Activated CD8-positive, alpha-beta memory T cell treated with anti-CD3 and anti-CD28 coated beads, Interleukin-2, amount 50 U/mL, for 48 hours (primary cell): ENCODE data around the gene HTRA3.

ENCODE experiments used
- DNase-seq: peaks from one replicate; pipeline ENCODE4 v3.0.0-alpha.2; 2020

HTRA3 gene

DNA sequence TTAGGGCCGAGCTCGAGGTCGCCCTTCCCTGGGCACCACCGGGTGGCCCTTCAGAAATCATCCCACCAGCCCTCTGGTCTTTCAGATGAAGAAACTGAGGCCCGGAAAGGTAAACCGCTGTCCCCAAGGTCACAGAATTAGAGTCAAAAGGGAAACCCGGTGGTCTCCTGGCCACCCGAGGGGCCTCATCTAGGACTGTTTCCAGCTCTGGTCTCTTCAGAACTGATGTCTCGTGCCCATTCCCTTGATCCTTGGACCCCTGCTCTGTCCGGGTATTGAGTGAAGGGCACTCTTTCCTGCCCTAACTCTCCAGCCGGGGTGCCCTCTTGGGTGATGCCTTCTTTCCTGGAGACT is 841 bp downstream of the HTRA3 start:
- no peak for DNase-seq

DNA sequence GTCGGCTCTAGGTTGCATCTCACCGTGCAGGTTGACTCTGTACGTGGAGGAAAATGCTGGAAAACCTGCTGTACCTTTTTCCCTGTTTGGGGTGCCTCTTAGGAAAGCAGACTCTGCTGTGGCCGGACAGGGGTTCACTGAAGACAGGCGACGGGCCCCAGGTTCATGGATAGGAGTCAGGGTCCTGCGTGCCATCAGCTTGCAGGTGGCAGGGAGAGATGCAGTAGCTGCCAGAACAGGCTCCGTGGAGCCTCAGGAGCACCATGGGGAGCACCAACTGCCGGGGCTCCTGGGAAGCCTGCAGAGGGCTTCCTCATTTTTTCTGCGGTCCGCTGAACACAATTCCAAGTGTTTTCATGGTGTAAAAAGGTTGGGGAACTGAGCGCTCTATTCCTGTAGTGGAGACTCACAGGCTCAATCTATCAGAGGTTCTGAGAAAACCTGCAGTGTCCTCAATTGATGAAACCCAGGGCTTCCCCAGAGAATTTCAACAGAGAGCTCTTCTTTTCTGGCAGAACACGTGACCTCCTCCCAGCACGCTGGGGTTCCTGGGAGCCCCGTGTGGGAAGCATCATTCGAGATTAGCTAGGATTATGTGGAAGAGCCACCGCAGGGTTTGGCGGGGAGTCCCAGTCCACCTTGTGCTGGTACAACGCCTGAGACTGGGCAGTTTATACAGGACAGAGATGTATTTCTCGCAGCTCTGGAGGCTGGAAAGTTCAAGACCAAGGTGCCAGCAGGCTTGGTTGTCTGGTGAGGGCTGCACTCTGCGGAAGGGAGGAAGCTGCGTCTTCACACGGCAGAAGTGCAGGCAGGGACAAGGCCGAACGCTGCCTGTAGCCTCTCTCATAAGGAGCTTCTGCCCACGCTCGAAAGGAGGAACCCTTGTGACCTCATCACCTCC is 1.6 kb downstream of the HTRA3 start:
- DNase-seq = no peak

DNA sequence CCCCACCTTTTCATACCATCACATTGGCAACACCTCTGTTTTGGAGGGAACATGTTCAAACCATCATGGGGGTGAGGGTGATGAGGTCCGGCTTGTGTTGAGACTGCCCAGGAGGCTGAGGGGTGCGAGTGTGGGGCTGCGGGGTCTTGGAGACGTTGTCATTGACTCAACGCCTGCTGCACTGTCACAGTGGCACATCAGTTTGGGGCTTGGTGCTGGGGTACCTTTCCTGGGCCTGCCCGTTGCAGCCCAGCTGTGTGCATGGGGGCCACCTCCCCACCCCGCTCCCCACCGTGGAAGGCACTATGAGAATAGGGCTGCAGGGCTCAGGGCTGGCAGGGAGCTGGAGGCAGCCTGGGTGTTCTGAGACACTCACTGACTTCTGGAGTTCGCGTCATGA is 2.3 kb downstream of the HTRA3 start:
- no peak for DNase-seq

DNA sequence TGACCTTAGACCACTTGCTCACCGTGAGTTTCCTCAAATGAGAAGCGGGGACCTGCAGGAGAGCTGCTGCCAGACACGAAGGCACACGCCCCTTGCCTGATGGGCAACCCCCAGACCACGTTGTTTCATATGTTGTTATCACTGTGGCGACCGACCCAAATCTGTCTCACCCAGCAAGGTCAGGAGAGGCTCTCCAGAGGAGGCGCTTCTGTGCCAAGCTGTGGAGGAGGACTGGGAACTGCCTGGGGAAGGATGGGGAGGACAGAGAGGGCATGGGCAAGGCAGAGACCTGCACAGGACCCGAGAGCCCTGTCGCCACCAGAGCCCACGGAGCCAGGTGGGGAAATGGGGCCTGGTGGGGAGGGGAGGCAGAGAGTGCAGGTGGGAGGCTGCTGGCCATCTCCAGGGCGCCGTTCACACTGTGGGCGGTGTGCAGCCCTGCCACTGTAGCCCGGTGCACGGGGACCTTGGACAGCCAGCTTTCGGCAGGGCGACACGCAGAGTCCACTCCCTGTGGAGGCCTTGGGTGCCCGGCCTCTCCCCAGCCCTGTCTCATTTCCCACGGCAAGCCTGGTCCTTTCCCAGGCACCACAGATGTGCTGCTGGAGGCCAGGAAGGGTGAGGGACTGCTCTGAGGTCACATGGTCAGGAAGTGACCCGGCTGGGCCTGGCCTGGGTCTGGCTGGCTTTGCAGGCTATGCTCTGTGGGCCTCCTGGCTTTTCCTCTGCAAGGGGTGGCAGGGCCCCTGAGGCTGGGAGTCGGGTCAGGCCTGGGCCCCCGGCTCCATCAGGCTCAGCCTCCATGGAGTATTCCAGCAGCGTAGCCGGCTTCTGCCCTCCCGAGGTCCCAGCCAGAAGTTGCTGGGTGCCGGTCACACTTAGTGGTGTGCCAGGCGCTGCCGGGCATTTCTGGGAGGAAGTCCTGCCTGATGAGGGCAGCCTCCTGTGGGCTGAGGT is 3.2 kb downstream of the HTRA3 start:
- DNase-seq = no peak

DNA sequence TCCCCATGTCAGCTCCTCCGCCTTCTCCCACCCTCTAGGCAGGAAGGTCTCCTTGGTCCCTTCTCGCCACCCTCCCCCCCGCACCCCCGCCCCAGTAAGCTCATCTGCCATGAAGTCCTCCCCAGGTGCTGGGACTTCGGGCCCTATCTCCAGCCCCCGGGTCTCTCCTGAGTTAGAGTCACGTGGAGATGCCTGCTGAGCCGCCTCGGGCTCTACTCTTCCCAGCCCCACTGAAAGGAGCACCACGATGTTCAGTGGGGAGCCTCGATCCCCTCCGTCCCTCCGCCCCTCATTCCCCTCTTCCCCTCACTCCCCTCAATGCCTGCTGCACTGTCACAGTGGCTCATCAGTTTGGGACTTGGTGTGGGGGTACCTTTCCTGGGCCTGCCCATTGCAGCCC is 3.9 kb downstream of the HTRA3 start:
- DNase-seq = no peak

DNA sequence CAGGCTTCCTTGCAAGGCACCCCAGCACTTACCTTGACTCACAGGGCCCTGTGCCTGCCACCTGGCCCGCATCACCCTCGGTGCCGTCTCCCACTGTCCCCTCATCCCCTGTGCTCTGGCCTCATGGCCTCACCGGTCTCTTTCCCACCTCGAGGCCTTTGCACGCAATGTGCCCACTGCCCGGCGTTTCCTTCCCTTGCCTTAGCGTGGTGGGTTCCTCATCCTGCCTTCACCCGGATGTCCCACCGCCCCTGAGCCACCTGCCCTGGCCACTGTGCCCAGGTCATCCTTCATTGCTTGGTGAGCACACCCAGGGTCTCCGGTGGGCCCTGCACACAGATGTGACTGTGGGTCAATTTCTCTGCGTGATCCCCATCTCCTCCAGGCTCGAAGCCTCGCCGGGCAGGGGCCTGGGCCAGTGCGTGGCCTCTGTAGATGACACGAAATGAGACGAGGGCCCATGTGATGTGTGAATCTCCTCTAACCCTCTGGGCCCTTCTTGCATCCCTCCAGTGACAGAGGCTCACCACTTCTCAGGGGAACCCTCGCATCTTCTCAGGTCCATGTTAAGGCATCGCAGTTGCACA is 4.6 kb downstream of the HTRA3 start:
- no peak for DNase-seq

DNA sequence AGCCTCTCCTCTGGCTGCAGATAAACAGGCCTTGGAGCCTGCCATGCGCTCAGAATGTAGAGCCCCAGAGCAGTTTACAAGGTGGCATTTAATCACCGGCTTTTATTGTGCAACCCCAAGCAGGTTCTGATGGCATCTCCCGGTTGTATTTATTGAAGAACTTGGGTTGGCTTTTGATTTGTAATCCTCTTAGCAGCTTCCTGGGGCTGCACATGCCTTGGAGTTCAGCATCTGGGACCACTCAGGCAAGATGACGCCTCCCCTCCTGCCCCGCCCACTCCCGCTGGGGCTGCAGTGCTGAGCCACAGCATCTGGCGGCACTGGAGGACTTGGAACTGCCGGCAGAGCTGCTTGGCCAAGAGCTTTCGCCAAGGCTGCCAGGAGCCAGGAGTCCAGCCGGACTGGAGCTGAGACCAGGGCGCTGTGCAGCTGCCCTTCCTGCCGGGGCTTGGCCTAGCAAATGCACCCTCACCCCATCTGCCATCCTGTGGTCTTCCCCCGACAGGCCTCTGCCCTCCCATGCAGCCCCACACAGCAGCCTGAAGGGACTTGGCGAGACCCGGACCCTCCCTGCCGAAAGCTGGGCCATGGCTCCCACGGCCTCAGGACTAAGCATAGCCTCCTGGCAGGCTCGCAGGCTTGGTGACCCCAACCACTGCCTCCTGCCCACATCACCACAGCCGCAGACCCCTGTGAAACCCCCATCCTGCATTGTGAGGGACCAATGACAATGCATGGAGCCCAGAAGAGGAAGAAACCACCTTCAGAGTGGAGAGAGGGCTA is 5.4 kb downstream of the HTRA3 start:
- DNase-seq = no peak

DNA sequence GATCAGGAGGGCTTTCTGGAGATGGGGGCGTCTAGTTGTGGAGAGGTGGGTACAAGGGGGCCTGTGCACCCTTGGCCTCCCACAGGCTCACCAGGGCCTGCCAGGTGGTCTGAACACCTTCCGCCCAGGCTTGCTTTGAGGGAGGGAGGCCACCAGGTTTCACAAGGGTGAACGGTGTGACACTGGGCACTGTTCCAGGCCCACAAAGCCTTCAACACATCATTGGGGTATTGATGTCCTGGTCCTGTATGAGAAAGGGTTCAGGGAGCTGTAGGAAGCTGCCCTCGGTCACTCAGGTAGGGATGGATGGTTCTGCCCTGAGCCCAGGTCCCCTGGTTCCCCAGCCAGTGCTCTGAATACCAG is 6.0 kb downstream of the HTRA3 start:
- DNase-seq = no peak

DNA sequence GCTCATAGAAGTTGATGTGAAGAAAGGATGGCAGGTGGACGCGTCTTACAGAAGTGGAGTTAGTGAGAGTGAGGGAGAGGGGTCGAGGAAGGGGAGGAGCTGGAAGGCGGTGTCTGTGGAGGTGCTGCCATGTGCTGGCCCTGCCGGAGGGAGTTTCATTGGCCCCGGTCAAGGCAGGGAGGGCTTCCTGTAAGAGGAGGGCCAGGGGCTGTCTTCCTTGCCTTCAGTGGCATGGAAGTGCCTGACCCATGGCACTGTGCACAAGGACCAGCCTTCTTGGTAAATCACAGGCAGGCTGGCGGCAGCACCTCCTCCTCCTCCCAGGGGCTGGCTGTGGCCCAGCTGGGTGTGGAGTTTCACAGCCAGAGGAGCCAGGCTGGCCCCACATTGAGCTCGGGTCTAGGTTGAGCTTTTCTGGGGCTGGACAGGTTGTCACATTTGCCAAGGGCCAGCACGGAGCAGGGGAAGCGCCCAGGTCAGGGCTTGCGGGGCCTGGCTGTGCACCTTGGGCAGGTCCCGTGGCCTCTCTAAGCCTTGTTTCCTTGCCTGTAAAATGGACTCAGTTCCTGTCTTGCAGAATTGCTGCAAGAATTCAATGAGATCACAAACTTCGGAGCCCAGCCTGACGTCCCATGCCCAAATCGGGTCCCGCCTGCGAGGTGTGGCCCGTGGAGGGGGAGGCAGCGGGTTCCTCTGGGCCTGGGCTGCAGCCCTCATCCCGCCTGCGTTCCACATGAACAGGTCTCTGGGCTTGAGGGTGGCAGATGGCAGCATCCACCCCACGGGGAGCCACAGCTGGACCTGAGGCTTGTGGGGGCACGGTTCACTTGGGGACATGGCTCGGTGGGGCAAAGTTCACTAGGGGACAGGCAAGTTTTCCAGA is 7.0 kb downstream of the HTRA3 start:
- no peak for DNase-seq

DNA sequence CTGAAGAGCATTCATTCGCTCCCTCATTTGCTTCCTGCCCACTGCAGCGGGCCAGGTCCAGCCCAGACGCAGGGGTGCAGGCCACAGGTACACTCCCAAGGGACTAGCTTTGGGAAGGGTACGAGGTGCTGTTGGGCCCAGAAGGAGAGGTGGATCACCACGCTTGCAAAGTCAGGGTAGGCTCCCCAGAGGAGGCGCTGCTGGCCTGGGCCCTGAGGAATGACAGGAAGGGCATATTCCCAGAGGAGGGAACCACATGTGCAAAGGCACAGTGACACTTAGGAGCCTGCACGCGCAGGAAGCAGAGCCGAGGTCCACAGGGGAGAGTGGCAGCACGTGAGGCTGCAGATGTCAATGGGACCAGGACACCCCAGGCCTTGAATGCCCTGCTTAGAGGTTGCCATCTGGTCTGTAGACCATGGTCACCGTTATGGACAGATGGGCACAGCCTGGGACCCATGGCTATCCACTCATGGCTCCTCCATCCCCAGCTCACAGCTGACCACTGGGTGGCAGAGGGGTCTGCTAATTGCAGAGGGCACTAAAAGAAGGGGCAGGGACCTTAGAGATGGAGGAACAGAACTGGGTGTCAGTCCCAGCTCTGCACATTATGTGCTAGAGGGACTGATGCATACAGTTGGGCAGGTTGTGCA is 7.9 kb downstream of the HTRA3 start:
- DNase-seq = no peak

DNA sequence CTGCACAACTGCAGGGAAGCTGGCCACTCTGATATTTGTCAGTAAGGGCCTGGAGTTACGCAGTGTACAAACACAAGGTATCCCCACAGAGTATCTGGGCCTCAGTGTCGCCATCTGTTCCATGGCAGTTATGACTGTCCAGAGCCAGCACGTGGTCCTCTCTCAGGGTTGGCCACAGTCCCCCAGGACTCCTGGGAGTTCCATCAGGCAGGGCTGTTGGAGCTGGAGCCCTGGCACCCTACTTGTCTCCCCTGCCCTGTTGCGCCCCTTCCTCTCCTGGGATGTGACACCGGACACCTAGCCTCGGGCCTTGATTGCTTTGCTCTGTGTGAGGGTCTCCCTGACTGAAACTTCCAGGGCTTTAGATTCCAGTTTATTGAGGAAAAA is 8.4 kb downstream of the HTRA3 start:
- no peak for DNase-seq

DNA sequence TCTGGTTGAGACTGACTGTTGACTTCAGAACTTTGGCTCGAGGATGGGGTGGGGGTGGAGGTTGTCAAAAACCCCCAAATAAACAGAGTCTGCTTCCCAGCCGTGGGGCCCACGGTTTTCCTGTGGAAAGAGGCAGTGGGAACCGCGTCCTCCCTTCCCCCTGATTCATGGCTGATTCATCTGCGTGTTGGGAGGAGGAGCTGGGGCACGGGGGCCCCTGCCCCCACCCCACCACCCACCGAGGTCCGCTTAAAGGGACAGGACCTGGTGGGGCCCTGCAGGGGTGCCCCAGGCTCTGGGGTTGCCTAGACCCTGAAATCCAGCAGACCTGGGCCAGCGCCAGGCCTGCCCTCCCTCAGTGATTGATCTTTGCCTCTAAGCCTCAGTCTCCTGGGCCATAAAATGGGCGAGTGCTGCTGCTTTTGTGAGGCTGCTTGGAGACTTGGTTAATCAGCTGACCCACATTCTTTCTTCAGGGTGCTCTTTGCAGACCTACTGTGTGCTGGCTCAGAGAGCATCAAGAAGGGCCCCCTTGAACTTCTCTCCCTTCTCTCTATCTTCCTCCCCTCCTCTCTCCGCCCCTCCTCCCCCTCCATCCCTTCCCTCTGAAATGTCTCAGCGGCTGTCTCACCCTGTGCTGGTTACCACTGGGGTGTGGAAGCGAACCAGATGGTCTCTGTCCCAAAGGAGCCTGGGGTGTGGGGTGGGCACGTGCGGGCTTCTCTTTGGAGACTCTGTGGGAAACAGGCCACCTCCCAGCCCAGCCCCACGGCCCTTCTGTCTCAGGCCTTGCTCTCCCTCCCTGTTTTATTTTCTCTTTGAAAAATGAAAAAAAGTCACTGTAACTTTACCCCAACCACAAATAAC is 9.1 kb downstream of the HTRA3 start:
- no peak for DNase-seq

DNA sequence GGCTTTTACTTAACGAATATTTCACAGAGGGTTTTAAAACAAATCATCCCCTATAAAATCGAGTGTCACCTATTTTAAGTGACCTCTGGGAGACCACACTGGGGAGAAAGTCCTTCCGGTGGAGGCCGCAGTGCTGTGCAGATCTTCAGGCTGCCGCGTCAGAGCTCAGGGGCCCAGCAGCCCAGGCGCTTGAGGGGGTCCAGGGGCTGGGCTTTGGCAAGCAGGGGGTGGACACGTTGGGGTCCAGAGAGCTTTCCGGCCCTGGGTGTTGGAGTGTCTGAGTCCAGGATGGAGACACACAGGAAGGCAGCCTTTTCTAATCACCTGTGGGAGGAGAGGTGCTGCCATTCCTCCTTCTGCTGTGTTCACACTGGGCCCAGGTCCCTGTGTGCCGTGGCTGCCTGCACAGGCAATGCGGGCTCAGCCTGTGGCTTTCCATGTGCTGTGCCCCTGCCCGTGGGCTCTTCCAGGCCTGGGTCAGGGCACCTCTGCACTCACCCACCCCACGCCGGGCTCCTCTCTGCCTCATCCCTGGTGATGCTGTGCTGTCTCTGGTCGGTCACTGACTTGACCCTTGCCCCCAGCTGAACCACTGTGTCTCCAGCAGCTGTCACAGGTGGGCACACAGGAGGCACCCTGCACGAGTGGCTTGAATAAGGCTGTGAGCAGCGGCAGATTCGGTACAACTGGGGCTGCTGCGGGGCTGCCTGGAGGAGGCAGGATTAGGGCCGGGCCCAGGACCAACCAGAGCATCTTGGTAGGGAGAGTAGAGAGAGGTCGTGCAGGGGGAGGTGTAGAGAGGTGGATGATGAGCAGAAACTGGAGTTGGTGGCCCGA is 10.0 kb downstream of the HTRA3 start:
- DNase-seq = no peak

DNA sequence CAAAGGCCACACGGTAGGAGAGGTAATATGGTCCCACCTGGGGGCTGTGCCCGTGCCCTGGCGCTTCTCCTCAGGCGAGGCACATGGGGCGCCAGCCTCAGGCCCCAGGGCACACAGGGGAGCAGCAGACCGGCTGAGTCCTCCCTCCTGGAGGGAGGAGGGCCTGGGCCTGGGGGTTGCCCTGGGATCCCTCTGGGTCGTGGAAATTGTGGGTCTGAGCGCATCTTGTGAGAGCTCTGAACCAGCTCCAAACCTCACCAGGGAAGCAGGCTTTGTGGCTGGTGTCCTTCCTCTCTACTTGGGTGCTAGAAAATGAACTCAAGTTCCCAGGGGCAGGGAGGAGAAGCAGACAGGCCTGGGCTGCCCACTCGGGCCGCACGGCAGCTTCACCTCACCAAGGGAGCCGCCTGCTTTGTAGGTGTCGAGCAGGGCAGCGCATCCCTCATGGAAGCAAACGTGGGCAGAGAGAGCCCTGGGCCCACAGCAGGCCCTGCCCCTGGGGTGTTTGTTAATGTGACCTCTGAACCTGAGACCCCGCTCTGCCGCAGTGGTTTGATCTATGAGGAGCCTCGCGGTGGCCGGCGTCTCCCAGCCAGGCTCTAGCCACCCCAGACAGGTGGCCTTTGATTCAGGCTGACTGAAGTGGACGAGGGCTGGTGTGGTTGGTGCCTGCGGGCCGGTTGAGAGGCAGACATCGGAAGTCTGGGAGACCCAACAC is 10.8 kb downstream of the HTRA3 start:
- DNase-seq = no peak

DNA sequence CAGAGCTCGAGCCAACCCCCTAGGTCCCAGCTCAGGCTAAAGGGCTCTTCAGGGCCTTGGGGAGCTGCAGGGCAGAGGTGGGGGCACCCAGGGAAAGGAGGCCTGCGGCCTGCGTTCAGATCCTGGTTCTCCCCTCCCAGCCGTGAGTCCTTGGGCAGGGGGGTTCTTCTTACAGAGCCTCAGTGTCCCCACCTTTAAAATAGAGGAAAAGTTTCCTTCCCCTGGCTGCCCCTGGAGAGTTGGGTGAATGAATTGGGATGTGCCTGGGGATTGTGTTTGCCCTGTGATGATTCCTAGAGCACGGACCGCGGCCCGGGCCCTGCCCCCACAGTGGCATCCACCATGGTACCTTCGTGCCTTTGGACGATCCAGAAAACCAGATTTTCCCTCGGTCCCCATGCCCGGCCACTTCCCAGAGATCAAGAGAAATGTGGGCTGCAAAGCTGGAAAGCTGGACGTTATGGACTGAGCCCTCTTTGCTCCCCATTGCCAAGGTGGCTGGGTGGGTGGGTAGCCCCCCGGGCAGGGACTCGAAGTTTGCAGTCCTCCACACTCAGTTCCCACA is 11.4 kb downstream of the HTRA3 start:
- DNase-seq = no peak

DNA sequence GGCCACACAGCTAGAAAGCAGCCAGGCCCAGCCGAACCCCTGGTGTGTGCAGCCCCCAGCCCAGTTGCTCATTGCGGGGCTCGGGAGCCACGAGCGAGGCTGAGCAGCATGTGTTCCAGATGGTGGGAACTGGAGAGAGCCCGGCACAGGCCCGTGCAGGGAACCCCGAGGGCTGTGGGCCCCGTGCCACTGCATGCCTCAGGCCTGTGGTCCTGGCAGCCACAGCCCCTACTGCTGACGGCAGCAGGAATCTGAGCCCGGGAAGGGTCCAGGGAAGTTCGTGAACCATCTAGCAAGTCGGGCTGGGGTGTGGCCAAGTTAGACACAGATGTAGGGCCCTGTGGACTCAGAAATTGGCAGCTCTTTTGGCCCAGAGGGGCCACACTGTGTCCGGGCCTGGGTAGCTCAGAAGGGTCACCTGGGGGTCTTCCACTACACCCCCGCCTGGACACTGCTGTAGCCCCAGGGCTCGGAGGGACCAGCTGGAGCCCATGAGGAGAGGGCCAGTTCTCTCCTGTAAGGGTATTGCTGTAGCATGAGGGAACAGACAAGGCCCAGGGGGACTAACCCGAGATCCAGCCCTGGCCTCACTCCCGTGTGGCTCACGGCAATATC is 12.1 kb downstream of the HTRA3 start:
- DNase-seq = no peak

DNA sequence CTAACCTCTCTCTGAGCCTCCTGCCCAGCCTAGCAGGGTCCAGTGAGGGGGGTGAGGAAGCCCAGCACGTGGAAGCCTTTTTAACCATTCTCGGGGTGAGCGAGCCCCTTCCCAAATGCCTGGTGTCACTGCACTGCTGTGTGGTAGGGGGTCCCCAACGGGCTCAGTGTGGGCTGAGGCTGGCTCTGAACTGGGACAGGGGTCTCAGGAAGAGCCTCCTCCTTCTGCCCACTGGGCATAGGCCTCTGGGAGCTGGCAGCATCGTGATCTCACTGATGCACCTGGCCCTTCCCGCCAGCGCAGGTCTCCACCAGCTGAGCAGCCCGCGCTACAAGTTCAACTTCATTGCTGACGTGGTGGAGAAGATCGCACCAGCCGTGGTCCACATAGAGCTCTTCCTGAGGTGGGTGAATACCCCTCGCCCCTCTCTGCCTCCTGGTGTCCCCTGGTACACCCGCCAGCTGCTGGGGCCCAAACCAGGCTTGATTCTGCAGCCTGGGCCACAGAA is 12.6 kb downstream of the HTRA3 start:
- no peak for DNase-seq

DNA sequence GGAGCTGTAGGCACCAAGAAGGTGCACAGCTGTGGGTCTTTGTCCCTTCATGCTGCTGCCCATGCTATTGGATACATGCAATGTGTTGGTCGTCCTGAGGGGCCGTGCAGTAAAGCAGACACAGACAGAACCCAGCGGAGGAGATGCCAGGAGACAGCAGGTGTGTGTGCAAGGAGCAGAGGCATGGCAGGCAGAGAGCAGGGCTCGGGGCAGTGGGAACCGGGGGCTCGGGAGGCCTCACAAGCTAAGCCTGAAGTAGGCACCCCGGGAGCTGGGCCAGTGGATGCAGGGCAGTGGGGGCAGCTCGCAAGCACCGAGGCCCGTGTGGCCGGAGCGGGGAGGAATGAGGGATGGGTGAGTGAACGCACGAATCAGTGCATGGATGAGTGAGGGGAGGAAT is 13.2 kb downstream of the HTRA3 start:
- DNase-seq = no peak
